GM18498 (cell line): ENCODE measurements around the gene ATP4A.
"Not testable (repeated sequence)": the region's sequence is repeated elsewhere in the genome, so short reads cannot be mapped to it uniquely, and the experiment has no call there.

ENCODE experiments used
- ATAC-seq: cut with Tn5 transposase; IDR thresholded peaks from one replicate; pipeline ENCODE4 v1.9.1; 2021; ENCODE audit warnings: mild to moderate bottlenecking, moderate library complexity; ENCODE audit not compliant: unreplicated experiment

ATP4A gene

DNA sequence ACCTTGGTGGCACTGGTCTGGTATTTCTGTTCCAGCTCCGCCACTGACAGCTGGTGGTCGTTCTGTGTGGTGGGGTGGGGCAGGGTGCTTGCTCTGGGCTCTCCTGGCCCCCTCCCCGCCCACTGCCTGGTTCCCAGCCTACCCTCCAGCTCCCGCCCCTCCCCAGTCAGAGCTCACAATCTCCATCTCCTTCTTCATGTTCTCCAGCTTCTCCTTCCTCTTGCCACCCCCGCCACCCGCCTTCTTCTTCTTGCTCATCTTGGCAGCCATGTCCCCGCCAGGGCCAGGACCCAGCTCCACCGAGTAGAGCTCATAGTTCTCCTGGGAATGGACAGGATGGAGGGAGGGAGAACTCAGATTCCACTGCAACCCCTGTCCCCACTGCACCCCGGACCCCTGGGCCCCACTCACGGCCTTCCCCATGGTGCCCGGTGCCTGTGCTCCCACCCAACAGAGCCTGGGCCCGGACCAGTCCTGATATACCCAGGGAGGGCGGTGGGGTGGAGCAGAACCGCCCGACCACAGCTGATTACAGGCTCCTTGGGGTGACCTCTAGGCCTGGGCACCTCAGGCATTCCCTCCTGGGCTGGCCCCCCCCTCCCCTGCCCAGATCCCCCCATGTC lies at the start of gene ATP4A:
Gene ATP4A (minus strand): TSS at position 452 of the 623 bp plus-strand sequence. CDS start 29 bp downstream, at position 423.
- no peak for ATAC-seq

DNA sequence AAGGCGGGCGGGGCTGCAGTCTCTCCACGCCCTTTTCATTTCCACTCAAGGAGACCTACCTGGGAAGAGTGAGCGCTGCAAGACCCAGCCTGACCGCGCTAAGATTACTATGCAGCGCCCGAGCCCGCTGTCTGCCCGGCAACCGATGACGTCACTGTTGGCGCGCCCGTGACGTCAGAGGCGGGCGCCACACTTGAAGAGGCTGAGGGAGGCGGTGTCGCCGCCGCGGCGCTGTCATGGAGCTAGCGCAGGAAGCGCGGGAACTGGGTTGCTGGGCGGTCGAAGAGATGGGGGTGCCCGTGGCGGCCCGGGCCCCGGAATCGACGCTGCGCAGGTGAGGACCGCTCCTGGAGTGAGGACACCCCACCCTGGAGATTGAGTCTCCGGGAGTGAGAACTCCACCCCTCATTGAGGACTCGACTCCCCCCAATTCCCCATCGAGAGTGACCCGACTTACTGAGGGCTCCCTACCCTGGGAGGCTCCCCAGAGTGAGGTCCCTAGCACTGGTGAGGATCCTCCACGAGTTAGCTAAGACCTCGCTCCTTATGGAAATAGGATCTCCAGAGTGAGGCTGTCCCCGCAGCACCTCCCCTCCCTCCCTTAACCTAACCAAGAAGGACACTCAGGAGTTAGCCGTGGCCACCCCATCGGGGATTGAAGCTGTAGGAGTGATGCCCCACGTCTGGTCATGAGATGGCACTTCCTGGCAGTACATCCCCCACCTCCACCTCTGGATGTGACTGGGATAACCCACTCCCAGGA lies 49.3 kb upstream of the ATP4A start, which contains the start of gene HAUS5:
Gene HAUS5 (plus strand): TSS at position 177 of the 763 bp plus-strand sequence. CDS start 60 bp downstream, at position 237.
- peak; percentile 90 for ATAC-seq

DNA sequence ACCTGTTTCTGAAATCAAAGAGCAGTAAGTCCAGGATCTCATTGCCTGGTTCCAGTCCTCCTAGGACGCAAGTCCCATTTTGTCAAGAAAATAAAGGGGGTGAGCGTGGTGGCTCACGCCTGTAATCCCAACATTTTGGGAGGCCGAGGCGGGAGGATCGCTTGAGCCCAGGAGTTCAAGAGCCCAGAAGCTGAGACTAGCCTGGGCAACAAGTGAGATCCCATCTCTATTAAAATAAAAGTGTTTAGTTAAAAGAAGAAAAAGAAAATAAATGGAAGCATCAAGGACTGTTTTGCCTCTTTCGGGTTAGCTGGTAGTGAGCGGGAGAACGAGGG lies 48.7 kb upstream of the ATP4A start:
- no peak for ATAC-seq

DNA sequence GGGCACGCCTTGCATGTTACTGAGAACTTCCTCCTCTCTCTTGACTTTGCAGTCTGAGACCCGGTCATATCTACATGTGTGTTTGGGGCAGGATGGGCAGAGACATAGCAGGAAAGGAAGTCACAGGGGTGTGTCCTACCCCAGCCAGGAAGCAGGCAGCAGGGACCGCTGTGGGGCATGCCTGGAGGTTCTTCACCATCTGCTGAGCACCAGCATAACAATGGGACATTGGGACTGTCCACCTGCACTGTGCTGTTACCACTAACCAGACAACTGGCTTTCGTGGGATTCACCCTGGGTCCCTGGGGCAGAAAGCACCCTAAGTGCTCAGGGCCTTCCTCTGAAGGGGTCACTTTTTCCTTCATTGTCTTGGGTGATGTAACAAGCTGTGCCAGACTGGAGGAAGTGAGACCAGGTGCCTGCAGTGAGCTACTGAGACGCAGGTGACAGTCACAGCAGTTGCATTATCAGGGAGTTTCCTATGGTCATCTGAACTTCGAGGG lies 46.4 kb upstream of the ATP4A start:
- no peak for ATAC-seq

DNA sequence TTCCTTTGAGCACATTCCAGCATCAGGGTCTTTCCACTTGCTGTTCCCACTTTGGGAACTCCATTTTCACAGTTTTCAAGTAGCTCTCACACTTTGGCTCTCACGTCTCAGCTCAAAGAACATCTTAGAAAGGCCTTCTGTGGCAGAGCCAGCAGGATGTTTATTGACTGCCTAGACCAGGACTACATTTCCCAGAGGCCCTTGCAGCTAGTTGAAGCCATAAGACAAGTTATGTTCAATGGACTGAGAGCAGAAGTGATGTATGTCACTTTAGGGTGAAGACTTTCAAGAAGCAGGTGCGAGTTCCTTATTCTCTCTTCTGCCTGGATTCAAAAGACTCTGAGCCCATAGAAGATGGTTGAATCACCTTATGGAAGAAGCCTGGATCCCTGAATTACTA lies 44.8 kb upstream of the ATP4A start:
- no peak for ATAC-seq

DNA sequence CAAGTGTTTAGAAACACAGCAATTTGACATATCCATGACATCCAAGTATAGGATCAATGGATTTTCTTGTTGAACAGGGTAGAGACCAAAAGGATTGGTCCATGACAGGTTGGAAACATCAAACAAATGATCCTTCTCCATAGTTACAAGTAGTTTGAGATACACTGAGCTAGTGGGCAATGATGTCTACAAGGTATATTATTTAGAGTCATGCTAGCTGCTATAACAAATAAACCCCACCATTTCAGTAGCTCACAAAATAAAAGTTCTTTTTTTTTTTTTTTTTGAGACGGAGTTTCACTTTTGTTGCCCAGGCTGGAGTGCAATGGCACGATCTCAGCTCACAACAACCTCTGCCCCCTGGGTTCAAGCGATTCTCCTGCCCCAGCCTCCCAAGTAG lies 44.2 kb upstream of the ATP4A start:
- no peak for ATAC-seq

DNA sequence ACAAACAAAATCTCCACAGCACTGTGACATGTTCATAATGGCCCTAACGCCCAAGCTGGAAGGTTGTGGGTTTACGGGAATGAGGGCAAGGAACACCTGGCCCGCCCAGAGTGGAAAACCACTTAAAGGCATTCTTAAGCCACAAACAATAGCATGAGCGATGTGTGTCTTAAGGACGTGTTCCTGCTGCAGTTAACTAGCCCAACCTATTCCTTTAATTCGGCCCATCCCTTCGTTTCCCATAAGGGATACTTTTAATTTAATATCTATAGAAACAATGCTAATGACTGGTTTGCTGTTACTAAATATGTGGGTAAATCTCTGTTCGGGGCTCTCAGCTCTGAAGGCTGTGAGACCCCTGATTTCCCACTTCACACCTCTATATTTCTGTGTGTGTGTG lies 43.7 kb upstream of the ATP4A start:
- ATAC-seq: not testable (repeated sequence)

DNA sequence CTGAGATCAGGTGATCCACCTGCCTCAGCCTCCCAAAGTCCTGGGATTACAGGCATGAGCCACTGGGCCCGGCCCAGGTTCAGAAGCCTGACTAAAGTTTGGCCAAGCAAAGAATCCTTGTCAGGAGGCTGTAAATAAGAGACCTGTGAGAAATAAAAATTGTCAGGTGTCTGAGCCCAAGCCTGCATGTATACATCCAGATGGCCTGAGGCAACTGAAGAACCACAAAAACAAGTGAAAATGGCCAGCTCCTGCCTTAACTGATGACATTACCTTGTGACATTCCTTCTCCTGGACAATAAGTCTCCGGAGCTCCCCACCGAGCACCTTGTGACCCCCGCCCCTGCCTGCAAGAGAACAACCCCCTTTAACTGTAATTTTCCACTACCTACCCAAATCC lies 41.0 kb upstream of the ATP4A start:
- not testable (repeated sequence) for ATAC-seq

DNA sequence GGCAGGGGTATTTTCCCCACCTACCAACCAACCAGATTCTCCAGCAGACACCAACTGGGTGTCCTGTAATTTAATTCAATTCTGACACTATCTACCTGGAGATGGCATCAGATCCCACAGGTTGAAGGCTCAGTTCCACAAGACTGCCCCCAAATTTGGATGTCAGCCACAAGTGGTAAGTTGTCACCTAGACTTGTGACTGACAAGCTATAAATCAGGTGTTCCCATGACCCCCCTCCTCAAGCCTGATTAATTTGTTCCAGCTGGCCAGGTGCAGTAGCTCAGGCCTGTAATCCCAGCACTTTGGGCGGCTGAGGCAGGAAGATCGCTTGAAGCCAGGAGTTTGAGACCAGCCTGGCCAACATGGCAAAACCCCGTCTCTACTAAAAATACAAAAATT lies 38.5 kb upstream of the ATP4A start:
- ATAC-seq: no peak

DNA sequence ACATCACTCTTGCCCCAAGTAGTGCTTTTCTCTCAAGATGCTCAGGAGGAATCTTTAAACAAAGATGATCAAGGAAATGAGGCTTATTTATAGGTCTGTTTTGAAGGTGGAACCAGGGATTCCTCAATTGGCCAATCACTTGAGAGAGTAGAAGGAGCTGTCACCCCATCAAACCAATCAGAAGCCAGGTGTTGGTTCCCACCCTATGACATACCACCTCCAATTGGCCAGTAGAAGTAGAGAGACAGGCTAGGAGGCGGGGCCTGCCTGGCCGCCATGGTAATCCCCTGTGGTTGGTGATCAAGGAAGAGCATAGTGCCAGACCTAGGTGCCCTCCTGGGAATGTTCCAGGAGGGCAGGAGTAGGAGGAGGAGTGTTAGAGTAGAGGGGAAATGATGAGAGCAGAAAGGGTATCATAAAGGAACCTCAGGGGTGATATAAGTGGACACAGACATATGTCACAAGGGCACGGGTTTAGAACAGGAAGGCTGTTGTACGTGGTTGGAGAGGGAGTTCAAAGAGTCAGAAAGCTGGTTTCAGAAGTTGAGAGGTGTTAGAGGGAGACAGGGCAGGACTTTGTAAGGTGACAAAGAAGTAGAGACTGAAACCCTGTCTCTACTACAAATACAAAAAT lies 33.0 kb upstream of the ATP4A start:
- ATAC-seq: peak; percentile 74

DNA sequence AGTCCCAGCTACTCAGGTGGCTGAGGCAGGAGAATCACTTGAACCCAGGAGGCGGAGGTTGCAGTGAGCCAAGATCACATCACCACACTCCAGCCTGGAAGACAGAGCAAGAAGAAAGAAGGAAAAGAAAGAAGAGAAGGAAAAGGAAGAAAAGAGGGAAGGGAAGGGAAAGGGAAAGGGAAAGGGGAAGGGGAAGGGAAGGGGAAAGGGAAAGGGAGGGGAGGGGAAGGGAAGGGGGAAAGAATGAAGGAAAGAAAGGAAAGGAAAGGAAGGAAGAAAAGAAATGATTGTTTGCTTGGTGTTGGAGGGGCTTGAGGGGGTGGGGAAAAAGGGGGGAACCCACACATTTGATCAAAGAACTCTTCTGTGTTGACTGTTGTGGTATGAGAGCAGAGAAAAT lies 32.5 kb upstream of the ATP4A start:
- ATAC-seq: no peak

DNA sequence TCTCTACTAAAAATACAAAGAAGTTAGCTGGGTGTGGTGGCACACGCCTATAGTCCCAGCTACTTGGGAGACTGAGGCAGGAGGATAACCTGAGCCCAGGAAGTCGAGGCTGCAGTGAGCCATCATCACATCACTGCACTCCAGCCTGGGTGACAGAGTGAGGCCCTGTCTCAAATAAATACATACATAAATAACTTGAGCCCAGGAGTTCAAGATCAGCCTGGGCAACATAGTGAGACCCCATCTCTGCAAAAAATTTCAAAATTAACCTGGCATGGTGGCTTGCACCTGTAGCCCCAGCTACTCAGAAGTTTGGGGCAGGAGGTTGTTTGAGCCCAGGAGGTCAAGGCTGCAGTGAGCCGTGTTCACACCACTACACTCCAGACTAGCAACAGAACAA lies 31.6 kb upstream of the ATP4A start:
- not testable (repeated sequence) for ATAC-seq

DNA sequence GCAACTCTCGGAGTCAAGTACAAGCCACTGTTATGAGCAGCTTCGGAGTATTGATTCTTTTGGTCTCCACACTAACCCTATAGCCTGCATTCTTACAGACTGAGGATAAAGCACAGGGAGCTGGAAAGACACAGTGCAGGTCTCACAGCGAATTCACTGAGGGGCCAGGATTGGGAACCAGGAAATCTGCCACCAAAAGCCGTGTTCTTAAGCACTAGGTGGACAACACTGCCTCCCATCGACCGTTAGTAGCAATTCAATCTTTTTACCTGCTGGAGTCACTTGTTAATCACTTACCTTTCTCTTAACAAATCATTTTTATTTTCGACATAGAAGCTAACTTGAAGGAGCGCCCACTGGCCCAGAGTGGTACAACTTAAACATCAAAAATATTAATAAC lies 28.8 kb upstream of the ATP4A start:
- no peak for ATAC-seq

DNA sequence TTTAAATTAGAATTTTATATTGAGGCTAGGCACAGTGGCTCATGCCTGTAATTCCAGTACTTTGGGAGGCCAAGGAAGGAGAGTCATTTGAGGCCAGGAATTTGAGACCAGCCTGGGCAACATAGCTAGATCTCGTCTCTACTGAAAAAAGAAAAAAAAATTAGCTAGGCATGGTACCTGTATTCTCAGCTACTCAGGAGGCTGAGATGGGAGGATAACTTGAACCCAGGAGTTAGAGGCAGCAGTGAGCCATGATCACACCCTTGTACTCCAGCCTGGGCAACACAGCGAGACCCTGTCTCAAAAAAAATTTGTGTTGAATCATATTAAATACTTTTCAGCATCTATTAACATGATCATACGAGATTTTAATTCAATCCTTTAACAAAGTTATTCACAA lies 27.4 kb upstream of the ATP4A start:
- no peak for ATAC-seq

DNA sequence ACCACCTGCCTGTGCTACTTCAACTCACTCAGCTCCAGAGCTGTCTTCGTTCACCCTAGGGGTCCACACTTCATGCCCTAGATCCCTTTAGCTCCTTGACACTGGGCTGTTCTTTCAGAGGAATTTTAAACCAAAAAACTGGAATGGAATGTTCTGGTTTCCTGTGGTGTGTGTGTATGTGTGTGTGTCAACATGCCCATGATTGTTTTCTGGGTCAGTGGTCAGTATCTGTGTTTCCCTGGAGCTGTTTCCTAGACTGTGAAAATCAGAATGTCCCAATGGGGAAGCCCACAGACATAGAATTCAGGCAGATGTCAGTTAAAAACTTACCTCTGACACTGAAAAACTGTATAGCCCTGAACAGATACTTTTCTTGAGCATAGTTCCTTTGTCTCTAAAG lies 23.9 kb upstream of the ATP4A start:
- ATAC-seq: no peak

DNA sequence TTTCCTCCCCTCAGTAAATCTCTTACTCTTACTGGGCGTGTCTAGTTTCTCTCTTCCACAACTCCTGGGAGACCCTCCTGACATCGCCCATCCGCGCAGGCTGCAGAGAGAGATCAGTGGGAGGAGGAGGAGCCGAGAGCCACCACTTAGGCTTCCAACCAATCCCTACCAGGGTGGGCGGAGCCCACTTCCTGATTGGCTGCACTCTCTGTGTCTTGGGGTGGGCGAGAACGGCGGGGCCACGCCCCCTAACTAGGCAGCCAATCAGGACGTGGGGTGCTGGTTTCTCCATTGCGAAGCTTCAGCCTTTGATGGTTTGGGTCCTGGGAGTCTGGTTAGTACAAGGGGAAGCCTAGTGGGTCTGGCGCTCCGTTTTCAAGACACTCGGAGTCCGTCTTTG lies 22.4 kb upstream of the ATP4A start, which contains the start of gene PMIS2:
Gene PMIS2 (plus strand): TSS at position 326 of the 400 bp plus-strand sequence. CDS start 87 bp downstream, outside the sequence.
- ATAC-seq: no peak

DNA sequence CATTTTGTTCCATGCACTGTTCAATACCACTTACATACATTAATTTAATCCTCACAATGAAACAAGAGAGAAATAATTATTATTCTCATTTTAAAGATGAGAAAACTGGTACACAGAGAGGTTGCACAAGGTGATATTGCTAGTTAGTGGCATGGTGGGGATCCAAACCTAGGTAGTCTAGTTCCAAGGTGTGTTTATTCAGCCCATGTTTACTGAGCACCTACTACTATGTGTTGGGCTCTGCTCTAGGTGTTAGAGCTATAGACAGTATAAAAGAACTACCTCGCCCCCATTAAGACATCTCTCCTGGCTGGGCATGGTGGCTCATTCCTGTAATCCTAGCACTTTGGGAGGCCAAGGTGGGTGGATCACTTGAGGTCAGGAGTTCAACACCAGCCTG lies 19.3 kb upstream of the ATP4A start:
- ATAC-seq: no peak

DNA sequence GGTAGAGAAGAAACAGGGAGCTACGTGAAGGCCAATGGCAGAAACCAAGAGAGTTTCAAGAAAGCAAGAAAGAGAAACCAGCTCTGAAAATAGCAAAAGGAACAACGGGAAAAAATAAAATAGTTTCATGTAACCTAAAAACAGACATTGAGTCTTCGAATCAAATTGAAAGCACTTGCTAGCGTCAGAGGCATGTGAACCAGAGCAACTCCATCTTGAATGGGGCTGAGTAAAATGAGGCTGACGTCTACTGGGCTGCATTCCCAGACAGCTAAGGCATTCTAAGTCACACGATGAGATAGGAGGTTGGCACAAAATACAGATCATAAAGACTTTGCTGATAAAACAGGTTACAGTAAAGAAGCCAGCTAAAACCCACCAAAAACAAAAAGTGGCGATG lies 15.2 kb upstream of the ATP4A start:
- no peak for ATAC-seq

DNA sequence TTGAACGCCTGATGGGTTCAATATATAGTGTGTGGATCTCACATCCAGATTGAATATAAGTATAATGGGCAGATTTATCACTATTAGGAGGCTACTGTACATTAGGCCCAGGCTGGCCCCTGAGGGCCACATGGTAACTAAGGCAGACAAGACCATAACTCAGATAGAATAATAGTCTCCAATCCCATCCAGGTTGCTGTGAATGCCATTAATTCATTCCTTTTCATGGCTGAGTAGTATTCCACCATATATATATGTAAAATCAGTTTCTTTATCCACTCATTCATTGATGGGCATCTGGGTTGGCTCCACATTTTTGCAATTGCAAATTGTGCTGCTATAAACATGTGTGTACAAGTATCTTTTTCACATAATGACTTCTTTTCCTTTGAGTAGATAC lies 14.5 kb upstream of the ATP4A start:
- no peak for ATAC-seq

DNA sequence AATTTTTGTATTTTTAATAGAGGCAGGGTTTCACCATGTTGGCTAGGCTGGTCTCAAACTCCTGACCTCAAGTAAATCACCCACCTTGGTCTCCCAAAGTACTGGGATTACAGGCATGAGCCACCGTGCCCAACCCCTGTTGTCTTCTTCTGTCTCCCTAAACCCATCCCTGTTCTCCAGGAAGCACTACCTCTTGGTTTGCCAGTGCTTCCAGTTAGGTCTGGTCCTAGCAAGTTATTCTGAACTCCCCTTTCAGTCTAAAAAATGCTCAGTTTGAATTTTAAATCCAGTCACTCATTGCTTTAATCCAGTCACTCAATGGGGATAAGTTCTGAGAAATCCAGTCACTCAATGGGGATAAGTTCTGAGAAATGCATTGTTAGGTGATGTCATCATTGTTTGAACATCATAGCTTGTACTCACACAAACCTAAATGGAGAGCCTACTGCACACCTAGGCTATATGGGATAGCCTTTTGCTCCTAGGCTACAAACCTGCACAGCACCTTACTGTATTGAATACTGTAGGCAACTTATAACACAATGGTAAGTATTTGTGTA lies 8.0 kb upstream of the ATP4A start:
- ATAC-seq: no peak

DNA sequence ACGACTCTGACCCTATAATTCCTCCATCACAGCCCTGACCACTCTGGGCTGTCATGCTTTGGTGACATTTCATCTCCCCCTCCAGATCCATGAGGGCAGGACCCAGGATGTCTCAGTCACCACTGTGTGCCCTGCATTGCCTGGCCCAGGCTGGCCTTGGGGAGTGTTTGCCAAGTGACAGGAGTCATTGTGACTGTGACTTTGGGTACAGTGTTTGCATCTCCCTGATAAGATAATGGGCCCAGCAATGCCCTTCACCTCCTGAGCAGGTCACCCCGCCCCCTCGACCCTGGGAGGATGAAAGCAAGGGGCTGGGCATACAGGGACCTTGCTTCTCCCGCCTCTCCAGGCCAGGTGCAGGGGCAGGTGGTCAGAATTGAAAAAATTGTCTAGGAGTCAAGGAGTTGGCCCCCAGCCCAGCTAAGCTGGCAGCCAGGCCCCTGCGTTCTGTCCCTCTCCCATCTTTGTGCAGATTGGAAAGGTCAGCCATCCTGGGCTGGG lies 5.9 kb upstream of the ATP4A start:
- no peak for ATAC-seq
